Hepatocyte (in vitro differentiated cells): ENCODE results near the gene TMEM245. TPM values are rescaled to one million over a fixed set of nuclear protein-coding genes. Genes with fewer than 3 reads are reported as not detected.
A peak's percentile ranks its signal among the peaks of the same experiment; 100 is the strongest.

ENCODE experiments used
- DNase-seq: peaks from one replicate; pipeline ENCODE4 v3.0.0-alpha.2; 2016; ENCODE audit warnings: low spot score
- H2AFZ ChIP-seq: fragments of 200-600 bp; sonication (generic); 2 replicates; pipeline ENCODE4 v1.6.0; 2016; ENCODE audit warnings: antibody characterized with exemption, mild to moderate bottlenecking
- H3K27ac ChIP-seq: fragments of 200-600 bp; sonication (generic); 2 replicates; pipeline ENCODE4 v1.5.1; 2016; ENCODE audit warnings: mild to moderate bottlenecking
- H3K27me3 ChIP-seq: fragments of 200-600 bp; sonication (generic); 2 replicates; pipeline ENCODE4 v1.6.1; 2016
- H3K36me3 ChIP-seq: fragments of 200-600 bp; sonication (generic); replicated peaks from 2 replicates; pipeline ENCODE4 v1.5.1; 2016; ENCODE audit warnings: low read depth; ENCODE audit not compliant: insufficient read depth
- H3K4me1 ChIP-seq: fragments of 200-600 bp; sonication (generic); 2 replicates; pipeline ENCODE4 v1.5.1; 2016; ENCODE audit warnings: mild to moderate bottlenecking, moderate library complexity; ENCODE audit not compliant: insufficient read depth
- H3K4me2 ChIP-seq: fragments of 200-600 bp; sonication (generic); 2 replicates; pipeline ENCODE4 v1.6.0; 2016
- H3K4me3 ChIP-seq: fragments of 200-600 bp; sonication (generic); 2 replicates; pipeline ENCODE4 v1.5.1; 2016; ENCODE audit warnings: mild to moderate bottlenecking
- H3K79me2 ChIP-seq: fragments of 200-600 bp; sonication (generic); 2 replicates; pipeline ENCODE4 v1.6.0; 2017; ENCODE audit warnings: mild to moderate bottlenecking
- H3K9me2 ChIP-seq: fragments of 200-600 bp; sonication (generic); replicated peaks from 2 replicates; pipeline ENCODE4 v1.6.0; 2017; ENCODE audit warnings: mild to moderate bottlenecking; ENCODE audit not compliant: insufficient read depth
- H3K9me3 ChIP-seq: fragments of 200-600 bp; sonication (generic); 2 replicates; pipeline ENCODE4 v1.5.1; 2016; ENCODE audit warnings: low read depth, mild to moderate bottlenecking
- H4K20me1 ChIP-seq: fragments of 200-600 bp; sonication (generic); 2 replicates; pipeline ENCODE4 v1.6.0; 2016; ENCODE audit warnings: mild to moderate bottlenecking; ENCODE audit not compliant: insufficient read depth, poor library complexity, severe bottlenecking
- CTCF ChIP-seq: fragments of 200-600 bp; sonication (generic); IDR thresholded peaks from 2 replicates; pipeline ENCODE4 v1.5.1; 2016; ENCODE audit warnings: antibody characterized with exemption, mild to moderate bottlenecking; ENCODE audit not compliant: poor library complexity
- EZH2 ChIP-seq: fragments of 200-600 bp; sonication (generic); IDR thresholded peaks from 2 replicates; pipeline ENCODE4 v1.6.1; 2016; ENCODE audit warnings: antibody characterized with exemption, mild to moderate bottlenecking, borderline replicate concordance
- EZH2phosphoT487 ChIP-seq: fragments of 200-600 bp; sonication (generic); IDR thresholded peaks from one replicate; pipeline ENCODE4 v1.6.1; 2018; ENCODE audit warnings: antibody characterized with exemption, mild to moderate bottlenecking, low read depth, moderate library complexity; ENCODE audit not compliant: unreplicated experiment, severe bottlenecking
- WGBS: methylation state at CpG from one replicate; pipeline ENCODE4 v1.1.6; 2016; ENCODE audit warnings: low lambda C conversion rate; ENCODE audit errors: missing lambda C conversion rate; 5-methylcytosine and 5-hydroxymethylcytosine counted together
- polyA plus RNA-seq: library from polyadenylated mRNA; unstranded; fragments of >200 nt; fragmentation: Nextera tagmentation; extraction: Ambion mirVana; gene quantifications from 2 replicates; pipeline ENCODE4 v1.2.1, GENCODE V29; 2016
- total RNA-seq: library from RNA; depleted of rRNA; stranded (reverse); fragments of >200 nt; gene quantifications from 2 replicates; pipeline ENCODE4 v1.2.3, GENCODE V29; 2014

TMEM245 gene
- total and polyA plus RNA-seq, 2 experiments from 2014 or later = 63.5 to 122 TPM

GRCh38 chr9:109012876-109013678 is 106.7 kb downstream of the TMEM245 start, which contains the start of gene CTNNAL1:
Gene CTNNAL1, minus strand, starts transcription at chr9:109013499. Its CDS starts 57 bp downstream, at chr9:109013442.
- no peaks in the 10 kb centered on the region for H3K36me3 ChIP-seq
- no peaks in the 10 kb centered on the region for H3K9me3 ChIP-seq
- H3K4me1 ChIP-seq = peaks cover 14% of the 10 kb centered on the region
- H3K79me2 ChIP-seq = peaks cover 36% of the 10 kb centered on the region
- peak within 1 kb of the TSS; percentile 92 for H3K4me2 ChIP-seq
- H3K4me3 ChIP-seq = peak within 1 kb of the TSS; percentile 94
- H3K27me3 ChIP-seq = no peaks in the 10 kb centered on the region
- no peaks in the 10 kb centered on the region for H3K9me2 ChIP-seq
- no peaks in the 10 kb centered on the region for H4K20me1 ChIP-seq
- peak within 1 kb of the TSS; percentile 98 for H3K27ac ChIP-seq
- TF ChIP-seq EZH2phosphoT487 = no peak
- no peak for TF ChIP-seq EZH2
- TF ChIP-seq CTCF = no peak
- WGBS = under 1% methylated on average over 76 of the region's 99 CpGs
- H2AFZ ChIP-seq = peak within 1 kb of the TSS; percentile 64
- peak; percentile 96 for DNase-seq

GRCh38 chr9:109012009-109012875 is 107.5 kb downstream of the TMEM245 start:
- Histone ChIP-seq H3K27ac (peak overlapping the region; percentile 98), H3K79me2 (peaks cover 40% of the 10 kb centered on the region), H3K36me3 (no peaks in the 10 kb centered on the region), H3K9me2 (no peaks in the 10 kb centered on the region), H3K4me2 (peak overlapping the region; percentile 92), H4K20me1 (no peaks in the 10 kb centered on the region), H3K9me3 (no peaks in the 10 kb centered on the region), H3K4me3 (peak overlapping the region; percentile 94), H2AFZ (peak overlapping the region; percentile 64), H3K27me3 (no peaks in the 10 kb centered on the region), H3K4me1 (peaks cover 14% of the 10 kb centered on the region)
- TF ChIP-seq CTCF (no peak), EZH2 (no peak), EZH2phosphoT487 (no peak)
- peak; percentile 83 for DNase-seq
- 2% methylated on average over 29 of the region's 29 CpGs for WGBS

GRCh38 chr9:109011231-109011671 is 108.5 kb downstream of the TMEM245 start:
- no peaks in the 10 kb centered on the region for H3K9me3 ChIP-seq
- H3K9me2 ChIP-seq = no peaks in the 10 kb centered on the region
- H3K4me1 ChIP-seq = peaks cover 14% of the 10 kb centered on the region
- no peaks in the 10 kb centered on the region for H3K36me3 ChIP-seq
- H3K27me3 ChIP-seq = no peaks in the 10 kb centered on the region
- TF ChIP-seq EZH2 (no peak), CTCF (no peak), EZH2phosphoT487 (no peak)
- H3K27ac ChIP-seq = peak overlapping the region; percentile 36
- H4K20me1 ChIP-seq = no peaks in the 10 kb centered on the region
- peak overlapping the region; percentile 92 for H3K4me2 ChIP-seq
- H2AFZ ChIP-seq = no peak overlapping the region
- peaks cover 50% of the 10 kb centered on the region for H3K79me2 ChIP-seq
- no peak overlapping the region for H3K4me3 ChIP-seq
- no peak for DNase-seq
